ENCODE results near the gene SLC25A18. TPM values are rescaled to one million over a fixed set of nuclear protein-coding genes. Genes with fewer than 3 reads are reported as not detected.
"Not testable (repeated sequence)": the region's sequence is repeated elsewhere in the genome, so short reads cannot be mapped to it uniquely, and the experiment has no call there.

SLC25A18 gene, protein sequence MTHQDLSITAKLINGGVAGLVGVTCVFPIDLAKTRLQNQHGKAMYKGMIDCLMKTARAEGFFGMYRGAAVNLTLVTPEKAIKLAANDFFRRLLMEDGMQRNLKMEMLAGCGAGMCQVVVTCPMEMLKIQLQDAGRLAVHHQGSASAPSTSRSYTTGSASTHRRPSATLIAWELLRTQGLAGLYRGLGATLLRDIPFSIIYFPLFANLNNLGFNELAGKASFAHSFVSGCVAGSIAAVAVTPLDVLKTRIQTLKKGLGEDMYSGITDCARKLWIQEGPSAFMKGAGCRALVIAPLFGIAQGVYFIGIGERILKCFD
- total RNA-seq: not detected

DNA sequence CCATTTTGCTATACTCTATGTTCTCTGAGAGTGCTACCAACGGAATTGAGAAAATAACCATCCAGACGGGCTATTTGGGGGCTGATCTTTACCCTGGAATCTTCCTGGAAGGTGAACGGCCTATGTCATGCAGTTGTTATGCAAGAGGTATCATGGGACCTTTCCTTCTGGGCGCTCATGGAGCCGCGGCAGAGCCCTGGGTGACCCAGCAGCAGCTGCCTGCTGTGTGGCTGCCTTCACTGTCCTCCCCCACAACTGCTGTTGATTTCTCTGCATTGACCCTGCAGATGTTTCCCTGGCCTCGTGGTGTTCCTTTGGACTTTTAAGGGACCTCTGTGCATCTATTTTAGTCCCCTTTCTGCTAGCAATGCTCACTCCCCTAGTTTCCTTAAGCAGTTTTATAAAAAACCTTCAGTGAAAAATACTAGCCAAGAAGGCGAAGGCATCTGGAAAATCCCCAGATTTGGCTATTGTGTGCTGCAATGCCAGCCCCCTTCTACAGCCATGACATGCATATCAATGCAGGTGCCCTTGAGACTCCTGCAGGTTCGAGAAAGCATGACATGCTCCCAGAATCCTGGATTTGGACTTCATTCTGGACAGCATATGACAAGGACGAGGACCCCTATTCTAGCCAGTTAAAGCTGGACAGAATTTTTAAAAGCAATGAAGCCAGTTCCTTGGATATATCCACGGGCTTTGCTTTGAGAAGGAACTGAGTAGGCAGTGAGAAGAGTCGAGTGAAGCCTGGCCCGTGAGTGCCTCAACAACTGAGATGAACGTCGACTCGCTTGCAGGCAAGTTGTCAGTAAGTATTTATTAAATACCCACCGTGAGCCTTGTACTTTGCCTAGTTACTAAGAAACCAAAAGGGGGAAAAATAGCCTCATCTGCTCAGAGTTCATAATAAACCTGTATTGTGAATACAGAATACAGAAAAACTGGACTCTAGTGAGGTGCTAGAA lies at the start of gene SLC25A18:
Gene SLC25A18 (plus strand): TSS at position 593 of the 965 bp plus-strand sequence. CDS start 16,447 bp downstream, outside the sequence.
- H3K36me3 Mint-ChIP-seq (ENCODE audit: low read depth): no peaks in the 10 kb centered on the region
- no peak for DNase-seq
- no peaks in the 10 kb centered on the region for H3K9me3 Mint-ChIP-seq
- intact Hi-C loops (cut with micrococcal nuclease): no loop called here
- no peak within 1 kb of the TSS for H3K27ac Mint-ChIP-seq
- H3K4me1 Mint-ChIP-seq (ENCODE audit: low read depth): no peaks in the 10 kb centered on the region
- peaks cover 3% of the 10 kb centered on the region for H3K27me3 Mint-ChIP-seq (ENCODE audit: low read depth)
- CTCF ChIA-PET: no interaction called here
- H3K4me3 Mint-ChIP-seq: no peak within 1 kb of the TSS

DNA sequence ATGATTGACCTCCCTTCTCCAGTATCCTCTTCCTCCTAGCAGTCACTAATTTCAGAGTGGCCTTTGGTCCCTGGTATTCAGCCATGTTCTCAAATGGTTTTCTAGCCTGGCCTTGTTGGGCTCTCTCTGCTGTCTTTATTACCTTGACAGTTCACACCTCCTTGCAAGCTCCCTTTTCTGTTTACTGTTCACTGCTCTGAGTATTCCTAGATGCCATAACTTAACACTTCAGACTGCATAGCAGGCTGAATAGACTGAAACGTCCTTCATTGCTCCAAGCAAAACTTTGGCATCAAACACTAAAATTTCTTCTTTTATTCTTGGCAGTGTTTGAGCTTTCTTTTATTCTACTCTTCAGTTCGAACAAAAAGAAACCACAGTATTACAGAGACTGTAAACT lies 49.7 kb upstream of the SLC25A18 start:
- no peaks in the 10 kb centered on the region for H3K4me1 Mint-ChIP-seq (ENCODE audit: low read depth)
- CTCF ChIA-PET: interaction anchor here (2.3 kb wide), 1 partner anchor 12 kb away, joined by 7 read pairs; no protein-coding TSS in a partner anchor
- intact Hi-C loops (cut with micrococcal nuclease): no loop called here
- H3K36me3 Mint-ChIP-seq (ENCODE audit: low read depth): no peaks in the 10 kb centered on the region
- peaks cover 2% of the 10 kb centered on the region for H3K27me3 Mint-ChIP-seq (ENCODE audit: low read depth)
- H3K4me3 Mint-ChIP-seq: no peak overlapping the region
- DNase-seq: no peak
- no peaks in the 10 kb centered on the region for H3K9me3 Mint-ChIP-seq
- no peak overlapping the region for H3K27ac Mint-ChIP-seq

DNA sequence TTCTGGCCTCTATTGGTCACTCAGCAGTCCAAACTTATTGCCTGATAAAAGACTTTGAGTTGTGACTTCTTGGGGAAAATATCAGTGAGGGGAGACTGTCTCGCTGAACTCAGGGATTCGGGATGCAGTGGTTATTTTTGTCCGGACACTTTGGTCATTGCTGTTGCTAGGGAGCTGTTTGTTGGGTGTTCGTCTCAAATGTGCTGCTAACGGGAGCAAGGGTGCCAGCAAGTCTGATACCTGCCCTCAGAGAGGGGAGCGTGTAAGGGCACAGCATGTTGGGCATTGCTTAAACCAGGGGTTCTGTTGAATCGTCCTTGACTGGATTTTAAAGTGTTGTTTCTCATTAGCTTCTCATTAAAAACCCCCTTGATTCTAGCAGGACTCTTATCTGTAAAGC lies 49.2 kb upstream of the SLC25A18 start:
- intact Hi-C loops (cut with micrococcal nuclease): no loop called here
- H3K27ac Mint-ChIP-seq: no peak overlapping the region
- CTCF ChIA-PET: interaction anchor here (2.3 kb wide), 1 partner anchor 12 kb away, joined by 7 read pairs; no protein-coding TSS in a partner anchor
- no peak overlapping the region for H3K4me3 Mint-ChIP-seq
- no peak for DNase-seq
- H3K36me3 Mint-ChIP-seq (ENCODE audit: low read depth): no peaks in the 10 kb centered on the region
- H3K4me1 Mint-ChIP-seq (ENCODE audit: low read depth): no peaks in the 10 kb centered on the region
- peaks cover 2% of the 10 kb centered on the region for H3K27me3 Mint-ChIP-seq (ENCODE audit: low read depth)
- H3K9me3 Mint-ChIP-seq: no peaks in the 10 kb centered on the region

DNA sequence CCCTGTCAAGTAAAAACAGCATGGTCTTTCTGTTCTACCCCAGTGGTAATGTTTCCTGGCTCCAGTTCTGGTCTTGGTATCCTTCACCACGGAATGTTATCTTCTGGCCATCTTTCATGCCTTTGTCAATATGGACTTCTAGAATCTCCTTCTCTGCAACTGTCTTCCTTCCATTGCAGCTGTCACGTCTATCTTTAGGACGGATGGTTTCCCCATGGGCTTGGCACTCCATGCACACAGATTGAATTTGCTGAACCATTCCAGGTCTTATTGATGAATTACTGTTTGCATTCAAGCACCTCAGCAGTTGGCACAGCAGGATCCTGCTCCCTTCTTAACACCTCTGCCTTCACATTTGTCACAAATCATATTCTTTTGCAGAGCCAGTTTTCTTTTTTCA lies 44.9 kb upstream of the SLC25A18 start:
- H3K4me1 Mint-ChIP-seq (ENCODE audit: low read depth): no peaks in the 10 kb centered on the region
- CTCF ChIA-PET: interaction anchor here (0.6 kb wide), 1 partner anchor 17 kb away, joined by 3 read pairs; no protein-coding TSS in a partner anchor
- no peaks in the 10 kb centered on the region for H3K36me3 Mint-ChIP-seq (ENCODE audit: low read depth)
- peaks cover 11% of the 10 kb centered on the region for H3K27me3 Mint-ChIP-seq (ENCODE audit: low read depth)
- intact Hi-C loops (cut with micrococcal nuclease): no loop called here
- no peak overlapping the region for H3K27ac Mint-ChIP-seq
- DNase-seq: no peak
- H3K4me3 Mint-ChIP-seq: no peak overlapping the region
- H3K9me3 Mint-ChIP-seq: no peaks in the 10 kb centered on the region

DNA sequence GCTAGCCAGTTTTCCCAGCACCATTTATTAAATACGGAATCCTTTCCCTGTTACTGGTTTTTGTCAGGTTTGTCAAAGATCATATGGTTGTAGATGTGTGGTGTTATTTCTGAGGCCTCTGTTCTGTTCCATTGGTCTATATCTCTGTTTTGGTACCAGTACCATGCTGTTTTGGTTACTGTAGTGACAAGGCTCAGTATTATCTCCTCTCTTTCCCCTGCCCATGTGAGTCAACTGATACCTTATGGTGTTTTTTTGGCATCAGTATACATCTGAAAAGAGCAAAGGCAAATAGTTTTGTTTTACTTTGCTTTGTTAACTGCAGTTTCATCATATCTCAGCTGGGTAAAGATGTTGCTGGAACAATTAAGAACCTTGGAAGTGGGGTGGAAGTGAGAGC lies 41.3 kb upstream of the SLC25A18 start:
- H3K4me1 Mint-ChIP-seq (ENCODE audit: low read depth); H3K9me3 Mint-ChIP-seq; intact Hi-C loops (cut with micrococcal nuclease); H3K4me3 Mint-ChIP-seq; CTCF ChIA-PET; H3K36me3 Mint-ChIP-seq (ENCODE audit: low read depth); DNase-seq; H3K27ac Mint-ChIP-seq: not testable (repeated sequence)
- H3K27me3 Mint-ChIP-seq (ENCODE audit: low read depth): peaks cover 17% of the 10 kb centered on the region

DNA sequence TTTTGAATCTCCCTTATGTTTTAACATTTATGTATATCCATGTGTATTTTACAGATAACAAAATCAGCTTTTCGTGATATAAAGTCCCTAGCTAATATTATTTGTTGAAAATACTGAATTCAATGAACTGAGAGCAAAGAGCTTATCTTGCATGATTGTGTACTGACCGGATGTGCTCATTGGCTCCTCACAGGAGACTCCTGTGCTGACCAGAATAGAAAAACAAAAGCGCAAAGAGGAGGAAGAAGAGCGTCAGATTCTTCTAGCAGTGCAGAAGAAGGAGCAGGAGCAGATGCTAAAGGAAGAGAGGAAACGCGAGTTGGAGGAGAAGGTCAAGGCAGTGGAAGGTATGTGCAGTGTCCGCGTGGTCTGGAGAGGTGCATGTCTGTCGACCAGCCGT lies 39.4 kb upstream of the SLC25A18 start:
- peaks cover 23% of the 10 kb centered on the region for H3K27me3 Mint-ChIP-seq (ENCODE audit: low read depth)
- H3K27ac Mint-ChIP-seq: no peak overlapping the region
- H3K36me3 Mint-ChIP-seq (ENCODE audit: low read depth): no peaks in the 10 kb centered on the region
- H3K9me3 Mint-ChIP-seq: no peaks in the 10 kb centered on the region
- intact Hi-C loops (cut with micrococcal nuclease): no loop called here
- no peak overlapping the region for H3K4me3 Mint-ChIP-seq
- no peak for DNase-seq
- peaks cover 4% of the 10 kb centered on the region for H3K4me1 Mint-ChIP-seq (ENCODE audit: low read depth)
- CTCF ChIA-PET: interaction anchor here (0.7 kb wide), 1 partner anchor 123 kb away, joined by 4 read pairs; no protein-coding TSS in a partner anchor

DNA sequence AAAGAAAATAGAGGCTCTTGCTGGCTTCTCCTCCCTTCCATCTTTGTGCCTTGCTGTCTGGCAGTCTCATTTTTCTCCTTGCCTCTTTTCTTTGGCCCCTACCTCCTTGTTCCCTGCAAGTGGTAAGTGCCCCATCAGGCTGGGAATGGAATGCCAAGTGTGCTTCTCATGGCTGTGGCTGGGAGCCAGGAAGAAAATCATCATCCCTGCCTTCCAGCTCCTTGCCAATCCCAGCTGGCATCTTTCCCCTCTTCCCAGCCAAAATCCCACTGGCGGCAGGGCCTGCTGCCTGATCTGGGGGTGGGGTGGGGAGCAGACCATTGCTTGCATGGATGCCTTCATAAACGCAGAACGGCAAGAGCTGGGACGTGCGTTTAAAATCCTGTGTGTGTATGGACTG lies 27.0 kb upstream of the SLC25A18 start:
- intact Hi-C loops (cut with micrococcal nuclease): no loop called here
- H3K9me3 Mint-ChIP-seq: no peaks in the 10 kb centered on the region
- no peaks in the 10 kb centered on the region for H3K27me3 Mint-ChIP-seq (ENCODE audit: low read depth)
- no peaks in the 10 kb centered on the region for H3K36me3 Mint-ChIP-seq (ENCODE audit: low read depth)
- CTCF ChIA-PET: interaction anchor here (1.3 kb wide), 1 partner anchor 10 kb away, joined by 4 read pairs; no protein-coding TSS in a partner anchor
- DNase-seq: no peak
- H3K4me1 Mint-ChIP-seq (ENCODE audit: low read depth): no peaks in the 10 kb centered on the region
- H3K27ac Mint-ChIP-seq: no peak overlapping the region
- H3K4me3 Mint-ChIP-seq: no peak overlapping the region

DNA sequence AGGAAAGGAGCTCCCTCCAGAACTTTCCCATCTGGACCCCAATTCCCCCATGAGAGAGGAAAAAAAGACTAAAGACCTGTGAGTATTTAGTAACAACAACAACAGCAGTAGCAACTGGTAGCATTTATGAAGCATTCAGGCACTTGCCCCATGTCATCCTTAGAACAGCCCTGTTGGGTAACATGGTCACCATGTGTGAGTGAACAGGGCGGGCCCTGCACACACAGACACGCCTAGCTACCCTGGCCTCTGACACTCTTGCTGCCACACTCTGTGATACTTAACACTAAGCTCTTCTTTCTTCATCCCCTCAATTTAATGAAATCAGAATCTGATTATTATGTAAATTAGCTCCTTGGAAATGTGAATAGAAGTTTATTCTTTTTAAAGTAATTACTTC lies 26.1 kb upstream of the SLC25A18 start:
- no peaks in the 10 kb centered on the region for H3K36me3 Mint-ChIP-seq (ENCODE audit: low read depth)
- DNase-seq: no peak
- CTCF ChIA-PET: interaction anchor here (1.3 kb wide), 1 partner anchor 11 kb away, joined by 4 read pairs; no protein-coding TSS in a partner anchor

DNA sequence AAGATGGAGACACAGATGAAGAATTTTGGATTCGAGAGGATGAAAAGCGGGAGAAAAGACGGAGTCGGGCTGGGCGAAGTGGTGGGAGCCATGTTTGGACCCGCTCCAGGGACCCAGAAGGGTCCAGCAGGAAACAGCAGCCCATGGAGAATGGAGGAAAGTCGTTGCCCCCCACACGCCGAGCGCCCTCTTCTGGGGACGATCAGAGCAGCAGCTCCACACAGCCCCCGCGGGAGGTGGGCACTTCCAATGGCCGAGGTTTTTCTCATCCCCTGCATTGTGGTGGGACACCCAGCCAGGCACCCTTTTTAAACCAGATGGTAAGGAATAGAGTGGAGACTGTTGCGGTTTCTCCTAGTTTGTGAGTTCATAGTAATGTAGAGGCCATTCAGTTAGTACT lies 22.8 kb upstream of the SLC25A18 start:
- no peak for DNase-seq
- H3K4me1 Mint-ChIP-seq (ENCODE audit: low read depth): no peaks in the 10 kb centered on the region
- H3K27ac Mint-ChIP-seq: no peak overlapping the region
- CTCF ChIA-PET: no interaction called here
- intact Hi-C loops (cut with micrococcal nuclease): no loop called here
- H3K9me3 Mint-ChIP-seq: no peaks in the 10 kb centered on the region
- no peaks in the 10 kb centered on the region for H3K36me3 Mint-ChIP-seq (ENCODE audit: low read depth)
- no peak overlapping the region for H3K4me3 Mint-ChIP-seq
- H3K27me3 Mint-ChIP-seq (ENCODE audit: low read depth): no peaks in the 10 kb centered on the region

More for the DNA sequence above, 26.1 kb upstream of the SLC25A18 start:
- H3K27me3 Mint-ChIP-seq (ENCODE audit: low read depth): no peaks in the 10 kb centered on the region
- H3K4me1 Mint-ChIP-seq (ENCODE audit: low read depth): no peaks in the 10 kb centered on the region
- intact Hi-C loops (cut with micrococcal nuclease): no loop called here
- no peaks in the 10 kb centered on the region for H3K9me3 Mint-ChIP-seq
- H3K4me3 Mint-ChIP-seq: no peak overlapping the region
- no peak overlapping the region for H3K27ac Mint-ChIP-seq

DNA sequence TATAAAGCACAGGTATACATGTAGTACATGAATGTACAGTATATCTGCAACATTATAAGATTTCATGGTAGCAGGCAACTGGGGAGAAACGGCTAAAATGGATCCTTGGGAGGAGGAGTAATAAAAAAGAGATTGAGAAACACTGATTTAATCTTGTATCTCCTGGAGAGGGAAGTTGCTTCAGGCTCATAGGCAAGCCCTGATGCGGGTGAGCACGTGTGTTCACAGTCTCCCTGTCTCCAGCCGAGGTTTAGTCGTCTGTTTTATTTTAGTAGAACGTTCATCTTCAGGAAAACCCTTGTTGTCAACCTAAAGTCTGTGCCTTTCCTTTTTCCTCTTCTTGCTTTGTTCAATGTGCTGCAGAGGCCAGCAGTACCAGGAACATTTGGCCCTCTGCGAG lies 21.8 kb upstream of the SLC25A18 start:
- no peaks in the 10 kb centered on the region for H3K36me3 Mint-ChIP-seq (ENCODE audit: low read depth)
- DNase-seq: no peak
- no peak overlapping the region for H3K27ac Mint-ChIP-seq
- no peaks in the 10 kb centered on the region for H3K27me3 Mint-ChIP-seq (ENCODE audit: low read depth)
- intact Hi-C loops (cut with micrococcal nuclease): no loop called here
- CTCF ChIA-PET: no interaction called here
- no peaks in the 10 kb centered on the region for H3K4me1 Mint-ChIP-seq (ENCODE audit: low read depth)
- H3K9me3 Mint-ChIP-seq: no peaks in the 10 kb centered on the region
- no peak overlapping the region for H3K4me3 Mint-ChIP-seq

DNA sequence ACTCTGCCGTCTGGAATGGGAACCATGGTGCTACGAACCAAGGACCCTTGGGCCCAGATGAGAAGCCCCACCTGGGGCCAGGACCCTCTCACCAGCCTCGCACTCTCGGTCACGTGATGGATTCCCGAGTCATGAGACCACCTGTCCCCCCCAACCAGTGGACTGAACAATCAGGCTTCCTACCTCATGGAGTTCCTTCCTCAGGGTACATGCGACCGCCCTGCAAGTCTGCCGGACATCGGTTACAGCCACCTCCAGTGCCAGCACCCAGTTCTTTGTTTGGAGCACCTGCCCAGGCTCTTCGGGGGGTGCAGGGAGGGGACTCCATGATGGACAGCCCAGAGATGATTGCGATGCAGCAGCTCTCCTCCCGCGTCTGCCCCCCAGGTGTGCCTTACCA lies 20.8 kb upstream of the SLC25A18 start:
- CTCF ChIA-PET: interaction anchor here (0.6 kb wide), 1 partner anchor 75 kb away, joined by 3 read pairs; no protein-coding TSS in a partner anchor
- Mint-ChIP-seq H3K36me3 (ENCODE audit: low read depth) (no peaks in the 10 kb centered on the region), H3K4me3 (no peak overlapping the region), H3K4me1 (ENCODE audit: low read depth) (no peaks in the 10 kb centered on the region), H3K27me3 (ENCODE audit: low read depth) (no peaks in the 10 kb centered on the region), H3K9me3 (no peaks in the 10 kb centered on the region), H3K27ac (no peak overlapping the region)
- intact Hi-C loops (cut with micrococcal nuclease): no loop called here
- DNase-seq: no peak

DNA sequence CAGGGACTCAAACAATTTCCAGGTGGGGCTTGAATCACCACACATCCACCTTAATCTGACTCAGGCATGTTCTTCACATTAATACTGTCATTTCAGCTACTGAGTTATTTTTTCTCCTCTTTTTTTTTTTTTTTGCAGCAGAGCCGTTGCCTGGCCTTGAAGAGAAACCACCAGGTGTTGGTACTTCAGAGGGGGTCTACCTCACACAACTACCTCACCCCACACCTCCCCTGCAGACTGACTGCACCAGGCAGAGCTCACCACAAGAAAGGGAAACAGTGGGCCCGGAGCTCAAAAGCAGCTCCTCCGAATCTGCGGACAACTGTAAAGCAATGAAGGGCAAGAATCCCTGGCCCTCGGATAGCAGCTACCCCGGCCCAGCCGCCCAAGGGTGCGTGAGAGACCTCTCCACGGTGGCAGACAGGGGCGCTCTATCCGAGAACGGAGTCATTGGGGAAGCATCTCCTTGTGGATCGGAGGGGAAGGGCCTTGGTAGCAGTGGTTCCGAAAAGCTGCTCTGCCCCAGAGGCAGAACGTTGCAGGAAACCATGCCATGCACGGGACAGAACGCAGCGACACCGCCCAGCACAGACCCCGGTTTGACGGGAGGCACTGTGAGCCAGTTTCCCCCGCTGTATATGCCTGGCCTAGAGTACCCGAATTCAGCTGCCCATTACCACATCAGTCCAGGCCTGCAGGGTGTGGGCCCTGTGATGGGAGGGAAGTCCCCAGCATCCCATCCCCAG lies 15.1 kb upstream of the SLC25A18 start:
- no peak overlapping the region for H3K4me3 Mint-ChIP-seq
- CTCF ChIA-PET: interaction anchor here (1.1 kb wide), 1 partner anchor 47 kb away, joined by 3 read pairs; no protein-coding TSS in a partner anchor
- no peaks in the 10 kb centered on the region for H3K9me3 Mint-ChIP-seq
- no peaks in the 10 kb centered on the region for H3K4me1 Mint-ChIP-seq (ENCODE audit: low read depth)
- no peak for DNase-seq
- H3K36me3 Mint-ChIP-seq (ENCODE audit: low read depth): no peaks in the 10 kb centered on the region
- no peaks in the 10 kb centered on the region for H3K27me3 Mint-ChIP-seq (ENCODE audit: low read depth)
- no peak overlapping the region for H3K27ac Mint-ChIP-seq
- intact Hi-C loops (cut with micrococcal nuclease): no loop called here
